Measurements from ENCODE around the gene KISS1R.

DNA sequence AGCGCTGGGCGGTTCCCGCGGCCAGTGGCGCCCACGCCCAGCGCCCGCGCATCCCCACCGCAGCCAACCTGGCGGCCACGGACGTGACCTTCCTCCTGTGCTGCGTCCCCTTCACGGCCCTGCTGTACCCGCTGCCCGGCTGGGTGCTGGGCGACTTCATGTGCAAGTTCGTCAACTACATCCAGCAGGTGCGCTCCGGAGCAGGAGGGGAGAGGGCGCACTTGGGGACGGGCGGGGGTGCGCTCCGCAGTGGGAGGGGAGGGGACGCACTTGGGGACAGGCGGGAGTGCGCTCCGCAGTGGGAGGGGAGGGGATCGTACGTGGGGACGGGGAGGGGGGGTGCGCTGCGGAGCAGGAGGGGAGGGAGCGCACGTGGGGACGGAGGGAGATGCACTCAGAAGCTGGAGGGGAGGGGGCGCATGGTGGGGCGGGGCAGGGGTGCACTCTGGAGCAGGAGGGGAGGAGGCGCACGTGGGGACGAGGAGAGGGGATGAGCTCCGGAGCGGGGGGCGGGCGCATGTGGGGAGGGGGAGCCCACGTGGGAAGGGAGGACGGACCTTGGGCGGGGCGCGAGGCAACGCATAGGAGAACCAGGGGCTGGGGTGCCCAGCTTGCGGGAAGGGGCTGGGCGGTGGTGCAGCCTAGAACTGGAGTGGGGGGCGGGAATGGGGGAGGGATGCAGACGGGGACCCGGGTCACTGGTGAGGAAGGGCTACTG, 1.5 kb downstream of the KISS1R start:
- no peak for TF ChIP-seq EZH2 (IDR thresholded peaks at IDR 0.05; ENCODE audit: low read length)
- TF ChIP-seq CTCF (optimal IDR thresholded peaks at IDR 0.05 in 1 of 3, IDR thresholded peaks at IDR 0.05 in 1 of 3, conservative IDR thresholded peaks at IDR 0.05 in 1 of 3; ENCODE audit: extremely low read depth in 1 of 3, insufficient read depth in 2 of 3, low read length in 3 of 3): no peak
